ENCODE measurements around the gene NOL11. TPM values are rescaled to one million over a fixed set of nuclear protein-coding genes. Genes with fewer than 3 reads are reported as not detected.

NOL11 gene
- total and polyA plus RNA-seq, 2 of the 8 experiments (the other 6 are each of a cell fraction or from before 2014, with no cell fraction given) = 58.0 to 97.2 TPM

DNA sequence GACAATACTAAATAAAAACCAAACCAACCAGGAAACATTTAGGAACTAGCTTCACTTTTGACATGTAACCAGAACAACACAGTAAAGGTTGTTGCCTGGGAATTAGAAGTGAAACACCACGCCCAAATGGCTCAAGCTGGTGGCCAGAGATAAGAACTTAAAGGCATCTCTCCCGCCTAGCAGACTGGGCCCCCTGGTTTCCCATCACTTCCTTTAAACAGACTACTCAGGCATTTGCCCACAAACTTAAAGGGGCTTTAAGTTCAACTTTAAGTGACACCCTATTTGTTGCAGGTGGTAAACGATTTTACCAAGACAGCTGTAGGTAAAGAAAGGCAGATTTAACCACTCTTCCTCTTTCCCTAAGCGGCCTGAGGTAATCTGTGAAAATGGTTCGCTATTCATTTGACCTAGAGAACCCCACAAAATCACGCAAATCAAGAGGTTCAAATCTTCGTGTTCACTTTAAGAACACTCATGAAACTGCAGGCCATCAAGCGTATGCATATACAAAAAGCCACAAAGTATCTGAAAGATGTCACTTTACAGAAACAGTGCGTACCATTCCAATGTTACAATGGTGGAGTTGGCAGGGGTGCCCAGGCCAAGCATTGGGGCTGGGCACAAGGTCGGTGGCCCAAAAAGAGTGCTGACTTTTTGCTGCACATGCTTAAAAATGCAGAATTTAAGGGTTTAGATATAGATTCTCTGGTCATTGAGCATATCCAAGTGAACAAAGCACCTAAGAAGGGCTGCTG lies 66.8 kb downstream of the NOL11 start:
- Histone ChIP-seq H2BK15ac (ENCODE audit: low read length) (no peak overlapping the region), H3K4me1 (replicated peaks in 1 of 4; ENCODE audit: control insufficient read depth in 3 of 4, insufficient read depth in 4 of 4, low read length in 3 of 4) (no peaks in the 10 kb centered on the region), H2BK12ac (ENCODE audit: low read depth, low read length) (no peak overlapping the region), H3K56ac (replicated peaks; ENCODE audit: insufficient read length, low read depth, low read length) (no peak overlapping the region), H2BK120ac (replicated peaks; ENCODE audit: low read depth, low read length) (no peak overlapping the region), H2AK5ac (ENCODE audit: low read depth, low read length) (no peak overlapping the region), H3K79me1 (ENCODE audit: low read depth, low read length) (no peaks in the 10 kb centered on the region), H2AFZ (ENCODE audit: low read length) (no peak overlapping the region), H3K4me3 (ENCODE audit: extremely low read depth in 1 of 4, insufficient read depth in 2 of 4, low read depth in 3 of 4, low read length in 4 of 4) (no peak overlapping the region), H4K91ac (replicated peaks; ENCODE audit: insufficient read length, low read length) (no peak overlapping the region), H2BK20ac (ENCODE audit: low read length) (no peak overlapping the region), H3K27me3 (replicated peaks in 1 of 4; ENCODE audit: control insufficient read depth in 3 of 4, extremely low read depth in 1 of 4, insufficient read depth in 3 of 4, low read length in 3 of 4) (no peaks in the 10 kb centered on the region; a peak in 1 of 7 replicates), H3K9me3 (ENCODE audit: insufficient read depth in 2 of 2, low read depth in 1 of 2, low read length in 1 of 2) (no peaks in the 10 kb centered on the region), H4K8ac (ENCODE audit: extremely low read depth, insufficient read depth, low read length) (no peak overlapping the region), H3K79me2 (ENCODE audit: control insufficient read depth in 1 of 2, insufficient read depth in 2 of 2, low read length in 2 of 2) (no peaks in the 10 kb centered on the region), H3K9ac (replicated peaks in 1 of 4; ENCODE audit: extremely low read depth in 1 of 4, low read depth in 3 of 4, low read length in 3 of 4) (no peak overlapping the region), H3K23ac (ENCODE audit: insufficient read length) (no peak overlapping the region), H2BK5ac (ENCODE audit: low read depth, low read length) (no peak overlapping the region), H4K5ac (ENCODE audit: insufficient read length, low read depth, low read length) (no peak overlapping the region), H3K18ac (ENCODE audit: extremely low read depth, low read length) (no peak overlapping the region), H3K27ac (ENCODE audit: low read depth, low read length) (no peak overlapping the region), H4K20me1 (replicated peaks in 1 of 2; ENCODE audit: control insufficient read depth in 1 of 2, insufficient read depth in 2 of 2, low read length in 2 of 2) (no peaks in the 10 kb centered on the region), H3K14ac (ENCODE audit: insufficient read length) (no peak overlapping the region), H3K36me3 (ENCODE audit: control insufficient read depth in 2 of 4, insufficient read depth in 4 of 4, low read length in 3 of 4) (no peaks in the 10 kb centered on the region), H3K4ac (replicated peaks; ENCODE audit: insufficient read length, low read depth, low read length) (no peak overlapping the region), H3K23me2 (ENCODE audit: low read depth, low read length) (no peaks in the 10 kb centered on the region; the same call in 1 of the 2 replicates), H3K4me2 (ENCODE audit: insufficient read depth in 1 of 2, low read depth in 2 of 2, low read length in 2 of 2) (no peak overlapping the region)
- DNase-seq (ENCODE audit: low read depth in 1 of 2, low spot score in 2 of 2) = no peak
- ChIA-PET CTCF (ENCODE audit: partially characterized antibody) (interaction anchor here (1.5 to 2.1 kb wide), 2 partner anchors 15 to 19 kb away, joined by 3 to 8 read pairs; no protein-coding TSS in a partner anchor), POLR2A (ENCODE audit: partially characterized antibody) (no interaction called here)
- WGBS, 2 experiments (ENCODE audit: extremely low coverage in 1 of 2, insufficient coverage in 1 of 2, insufficient read length in 1 of 2, insufficient replicate concordance in 2 of 2, low coverage in 1 of 2, low lambda C conversion rate in 2 of 2, missing lambda C conversion rate in 1 of 2) = 90% methylated on average over 10 of the region's 10 CpGs; no CpG with 5 or more reads in 1 of the 2 experiments
- FAIRE-seq = no peak
- TF ChIP-seq, protein P1, sequence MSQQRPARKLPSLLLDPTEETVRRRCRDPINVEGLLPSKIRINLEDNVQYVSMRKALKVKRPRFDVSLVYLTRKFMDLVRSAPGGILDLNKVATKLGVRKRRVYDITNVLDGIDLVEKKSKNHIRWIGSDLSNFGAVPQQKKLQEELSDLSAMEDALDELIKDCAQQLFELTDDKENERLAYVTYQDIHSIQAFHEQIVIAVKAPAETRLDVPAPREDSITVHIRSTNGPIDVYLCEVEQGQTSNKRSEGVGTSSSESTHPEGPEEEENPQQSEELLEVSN (IDR thresholded peaks at IDR 0.05) = no peak
- no peak for TF ChIP-seq CBX5 (IDR thresholded peaks at IDR 0.05; ENCODE audit: low read depth, low read length)
- TF ChIP-seq POLR2A (IDR thresholded peaks at IDR 0.05; ENCODE audit: control extremely low read depth in 1 of 2, low read depth in 2 of 2, low read length in 2 of 2) = no peak
